Stimulated activated naive B cell treated with anti-CD40 and anti-IgM and Interleukin-4, amounts not matched to agents 10 μg/mL and 1 μg/mL and 100 μg/mL, for 72 hours (primary cell): Measurements from ENCODE around the gene ASB9.
"Not testable (repeated sequence)": the region's sequence is repeated elsewhere in the genome, so short reads cannot be mapped to it uniquely, and the experiment has no call there.

Experiments used
- ATAC-seq, 2 donors: fragments of 150-1000 bp; cut with Tn5 transposase; replicated peaks; 2 replicates each; pipeline ENCODE4 v1.10.0; 2021; ENCODE audit warnings: moderate library complexity in 1 of 2
- DNase-seq: peaks from one replicate; pipeline ENCODE4 v3.0.0; 2021
- H3K27ac Mint-ChIP-seq: one replicate; pipeline ENCODE4 v1.8.0; 2022; ENCODE audit warnings: mild to moderate bottlenecking, mixed read lengths
- H3K27me3 Mint-ChIP-seq, 2 donors: one replicate each; pipeline ENCODE4 v1.8.0; 2022; ENCODE audit warnings: mixed read lengths in 2 of 2
- H3K36me3 Mint-ChIP-seq, 2 donors: one replicate each; pipeline ENCODE4 v1.8.0; 2022; ENCODE audit warnings: mixed read lengths in 2 of 2, mild to moderate bottlenecking in 1 of 2
- H3K4me1 Mint-ChIP-seq, 2 donors: one replicate each; pipeline ENCODE4 v1.8.0; 2022; ENCODE audit warnings: mixed read lengths in 2 of 2, mild to moderate bottlenecking in 1 of 2
- H3K4me3 Mint-ChIP-seq, 2 donors: one replicate each; pipeline ENCODE4 v1.8.0; 2022; ENCODE audit warnings: mild to moderate bottlenecking in 2 of 2, mixed read lengths in 2 of 2, moderate library complexity in 1 of 2
- H3K9me3 Mint-ChIP-seq, 2 donors: one replicate each; pipeline ENCODE4 v1.8.0; 2022; ENCODE audit warnings: mixed read lengths in 2 of 2, mild to moderate bottlenecking in 1 of 2

ASB9 gene

GRCh38 chrX:15269618-15270521 is at the start of gene ASB9:
Gene ASB9 (minus strand): TSS chrX:15270083. CDS start chrX:15269874, 209 bp downstream.
- H3K4me3 Mint-ChIP-seq: no peak within 1 kb of the TSS
- no peak within 1 kb of the TSS for H3K27ac Mint-ChIP-seq
- ATAC-seq (peak in 1 of 2 donors; percentile 34), DNase-seq (no peak)
- H3K9me3 Mint-ChIP-seq: no peaks in the 10 kb centered on the region
- peaks cover 0 to 13% of the 10 kb centered on the region in 2 donors for H3K27me3 Mint-ChIP-seq
- H3K36me3 Mint-ChIP-seq: no peaks in the 10 kb centered on the region
- H3K4me1 Mint-ChIP-seq: peaks cover 3 to 6% of the 10 kb centered on the region in 2 donors

- DNase-seq (no peak), ATAC-seq (no peak)
- peaks cover 6 to 15% of the 10 kb centered on the region in 2 donors for H3K36me3 Mint-ChIP-seq
- H3K27ac Mint-ChIP-seq: no peak overlapping the region
- H3K4me1 Mint-ChIP-seq: no peaks in the 10 kb centered on the region
- no peaks in the 10 kb centered on the region for H3K27me3 Mint-ChIP-seq
- H3K4me3 Mint-ChIP-seq: no peak overlapping the region
- H3K9me3 Mint-ChIP-seq: no peaks in the 10 kb centered on the region
Observed at GRCh38 chrX:15319075-15319474, 49.2 kb upstream of the ASB9 start.

GRCh38 chrX:15315509-15315908 is 45.6 kb upstream of the ASB9 start, which contains the start of gene ASB11:
Gene ASB11 (minus strand): TSS chrX:15315640. CDS start chrX:15315605, 35 bp downstream.
- H3K9me3 Mint-ChIP-seq: no peaks in the 10 kb centered on the region
- H3K27ac Mint-ChIP-seq: no peak within 1 kb of the TSS
- H3K36me3 Mint-ChIP-seq: peaks cover 4 to 8% of the 10 kb centered on the region in 2 donors
- no peak for ATAC-seq
- H3K27me3 Mint-ChIP-seq: no peaks in the 10 kb centered on the region
- DNase-seq: no peak
- H3K4me1 Mint-ChIP-seq: no peaks in the 10 kb centered on the region
- no peak within 1 kb of the TSS for H3K4me3 Mint-ChIP-seq

- DNase-seq: no peak
- H3K4me3 Mint-ChIP-seq: no peak overlapping the region
- H3K36me3 Mint-ChIP-seq: peaks cover 4 to 8% of the 10 kb centered on the region in 2 donors
- no peak overlapping the region for H3K27ac Mint-ChIP-seq
- H3K27me3 Mint-ChIP-seq: no peaks in the 10 kb centered on the region
- ATAC-seq: no peak
- no peaks in the 10 kb centered on the region for H3K9me3 Mint-ChIP-seq
- H3K4me1 Mint-ChIP-seq: no peaks in the 10 kb centered on the region
Observed at GRCh38 chrX:15314472-15314871, 44.6 kb upstream of the ASB9 start.

GRCh38 chrX:15311119-15311518 is 41.2 kb upstream of the ASB9 start:
- H3K27ac Mint-ChIP-seq: no peak overlapping the region
- DNase-seq: no peak
- H3K9me3 Mint-ChIP-seq: no peaks in the 10 kb centered on the region
- no peaks in the 10 kb centered on the region for H3K36me3 Mint-ChIP-seq
- peaks cover 0 to 15% of the 10 kb centered on the region in 2 donors for H3K27me3 Mint-ChIP-seq
- ATAC-seq: no peak
- no peaks in the 10 kb centered on the region for H3K4me1 Mint-ChIP-seq
- no peak overlapping the region for H3K4me3 Mint-ChIP-seq

- no peaks in the 10 kb centered on the region for H3K36me3 Mint-ChIP-seq
- H3K4me1 Mint-ChIP-seq: no peaks in the 10 kb centered on the region
Observed at GRCh38 chrX:15310117-15310516, 40.2 kb upstream of the ASB9 start.

GRCh38 chrX:15305899-15306298 is 36.0 kb upstream of the ASB9 start:
- H3K27me3 Mint-ChIP-seq: peaks cover 0 to 24% of the 10 kb centered on the region in 2 donors
- H3K4me1 Mint-ChIP-seq, H3K4me3 Mint-ChIP-seq, H3K27ac Mint-ChIP-seq, H3K36me3 Mint-ChIP-seq, DNase-seq, ATAC-seq, H3K9me3 Mint-ChIP-seq: not testable (repeated sequence)

More at GRCh38 chrX:15310117-15310516, 40.2 kb upstream of the ASB9 start:
- peaks cover 0 to 18% of the 10 kb centered on the region in 2 donors for H3K27me3 Mint-ChIP-seq
- DNase-seq: no peak
- no peaks in the 10 kb centered on the region for H3K9me3 Mint-ChIP-seq
- no peak overlapping the region for H3K27ac Mint-ChIP-seq
- no peak for ATAC-seq
- H3K4me3 Mint-ChIP-seq: no peak overlapping the region

- Mint-ChIP-seq H3K27ac (no peak overlapping the region), H3K27me3 (peaks cover 0 to 26% of the 10 kb centered on the region in 2 donors), H3K9me3 (no peaks in the 10 kb centered on the region), H3K4me3 (no peak overlapping the region), H3K4me1 (no peaks in the 10 kb centered on the region), H3K36me3 (no peaks in the 10 kb centered on the region)
- DNase-seq (no peak), ATAC-seq (peak in 1 of 2 donors; percentile 54)
Observed at GRCh38 chrX:15301924-15302323, 32.0 kb upstream of the ASB9 start.

GRCh38 chrX:15299941-15300851 is 30.3 kb upstream of the ASB9 start:
- Mint-ChIP-seq H3K27me3 (peaks cover 0 to 19% of the 10 kb centered on the region in 2 donors), H3K4me1 (no peaks in the 10 kb centered on the region), H3K27ac (no peak overlapping the region), H3K9me3 (no peaks in the 10 kb centered on the region), H3K4me3 (no peak overlapping the region), H3K36me3 (no peaks in the 10 kb centered on the region)
- no peak for DNase-seq
- no peak for ATAC-seq

- Mint-ChIP-seq H3K9me3 (no peaks in the 10 kb centered on the region), H3K27me3 (peaks cover 0 to 19% of the 10 kb centered on the region in 2 donors), H3K4me3 (no peak overlapping the region), H3K4me1 (no peaks in the 10 kb centered on the region), H3K36me3 (no peaks in the 10 kb centered on the region), H3K27ac (no peak overlapping the region)
- ATAC-seq (no peak), DNase-seq (no peak)
Observed at GRCh38 chrX:15298780-15299179, 28.9 kb upstream of the ASB9 start.

GRCh38 chrX:15298201-15298600 is 28.3 kb upstream of the ASB9 start:
- DNase-seq (no peak), ATAC-seq (no peak)
- no peaks in the 10 kb centered on the region for H3K9me3 Mint-ChIP-seq
- H3K27ac Mint-ChIP-seq: peak overlapping the region; percentile 22
- H3K27me3 Mint-ChIP-seq: peaks cover 0 to 23% of the 10 kb centered on the region in 2 donors
- no peaks in the 10 kb centered on the region for H3K4me1 Mint-ChIP-seq
- H3K36me3 Mint-ChIP-seq: no peaks in the 10 kb centered on the region
- no peak overlapping the region for H3K4me3 Mint-ChIP-seq

GRCh38 chrX:15293451-15293850 is 23.6 kb upstream of the ASB9 start:
- ATAC-seq: no peak
- Mint-ChIP-seq H3K27me3 (peaks cover 0 to 8% of the 10 kb centered on the region in 2 donors), H3K4me1 (no peaks in the 10 kb centered on the region), H3K9me3 (no peaks in the 10 kb centered on the region), H3K36me3 (no peaks in the 10 kb centered on the region), H3K27ac (no peak overlapping the region), H3K4me3 (no peak overlapping the region)
- DNase-seq: no peak

GRCh38 chrX:15292861-15293260 is 23.0 kb upstream of the ASB9 start:
- no peaks in the 10 kb centered on the region for H3K9me3 Mint-ChIP-seq
- ATAC-seq (no peak), DNase-seq (no peak)
- peaks cover 0 to 8% of the 10 kb centered on the region in 2 donors for H3K27me3 Mint-ChIP-seq
- no peak overlapping the region for H3K27ac Mint-ChIP-seq
- no peaks in the 10 kb centered on the region for H3K36me3 Mint-ChIP-seq
- H3K4me1 Mint-ChIP-seq: no peaks in the 10 kb centered on the region
- H3K4me3 Mint-ChIP-seq: no peak overlapping the region

- DNase-seq: no peak
- H3K4me1 Mint-ChIP-seq: no peaks in the 10 kb centered on the region
- no peak overlapping the region for H3K27ac Mint-ChIP-seq
- H3K36me3 Mint-ChIP-seq: no peaks in the 10 kb centered on the region
- no peaks in the 10 kb centered on the region for H3K9me3 Mint-ChIP-seq
- no peak for ATAC-seq
- no peak overlapping the region for H3K4me3 Mint-ChIP-seq
- peaks cover 5 to 13% of the 10 kb centered on the region in 2 donors for H3K27me3 Mint-ChIP-seq
Observed at GRCh38 chrX:15277604-15278003, 7.7 kb upstream of the ASB9 start.
